Stimulated activated CD8-positive, alpha-beta memory T cell treated with anti-CD3 and anti-CD28 coated beads, Interleukin-2, amount 100 ng/mL, for 48 hours (primary cell): ENCODE measurements around the gene HCFC2.
"Not testable (repeated sequence)": the region's sequence is repeated elsewhere in the genome, so short reads cannot be mapped to it uniquely, and the experiment has no call there.

Experiments
- DNase-seq, 2 donors: peaks; one replicate each; pipeline ENCODE4 v3.0.0-alpha.2; 2020; ENCODE audit warnings: low read depth in 2 of 2

The HCFC2 gene

GRCh38 chr12:104064031-104064841, at the start of gene HCFC2:
Gene HCFC2, plus strand, starts transcription at chr12:104064531. Its CDS starts 30 bp downstream, at chr12:104064561.
- DNase-seq = peak; percentile 83 to 86

DNA sequence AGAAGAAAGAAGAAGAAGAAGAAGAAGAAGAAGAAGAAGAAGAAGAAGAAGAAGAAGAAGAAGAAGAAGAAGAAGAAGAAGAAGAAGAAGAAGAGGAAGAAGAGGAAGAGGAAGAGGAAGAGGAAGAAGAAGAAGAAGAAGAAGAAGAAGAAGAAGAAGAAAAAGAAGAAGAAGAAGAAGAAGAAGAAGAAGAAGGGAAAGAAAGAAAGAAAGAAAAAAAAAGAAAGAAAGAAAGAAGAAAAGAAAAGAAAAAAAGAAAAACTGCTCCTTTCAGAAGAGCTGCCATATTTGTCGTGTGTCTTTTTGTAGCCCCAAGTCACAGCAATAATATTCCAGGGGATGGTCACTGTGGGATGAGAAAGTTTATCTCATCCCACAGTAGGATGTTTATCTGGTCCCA, 42.5 kb upstream of the HCFC2 start:
- DNase-seq = not testable (repeated sequence)

DNA sequence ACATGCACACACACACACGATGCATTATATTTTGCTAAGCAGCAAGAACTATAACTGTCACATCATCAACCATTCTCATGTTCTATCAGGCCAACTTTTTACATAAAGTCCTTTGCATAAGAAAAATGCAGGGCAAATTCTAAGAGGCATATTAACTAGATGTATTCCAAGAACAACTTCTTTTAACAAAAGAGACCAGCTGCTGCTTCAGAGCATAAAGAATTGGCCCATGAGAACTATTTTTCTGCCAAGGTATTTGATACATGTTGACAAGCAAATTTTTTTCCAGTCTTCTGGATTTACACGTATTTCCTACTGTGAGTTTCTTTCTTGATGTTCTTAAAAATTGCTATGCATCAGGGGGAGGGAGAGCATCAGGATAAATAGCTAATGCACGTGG, 41.5 kb upstream of the HCFC2 start:
- DNase-seq = no peak

GRCh38 chr12:104023710-104024109, 40.6 kb upstream of the HCFC2 start:
- no peak for DNase-seq

DNA sequence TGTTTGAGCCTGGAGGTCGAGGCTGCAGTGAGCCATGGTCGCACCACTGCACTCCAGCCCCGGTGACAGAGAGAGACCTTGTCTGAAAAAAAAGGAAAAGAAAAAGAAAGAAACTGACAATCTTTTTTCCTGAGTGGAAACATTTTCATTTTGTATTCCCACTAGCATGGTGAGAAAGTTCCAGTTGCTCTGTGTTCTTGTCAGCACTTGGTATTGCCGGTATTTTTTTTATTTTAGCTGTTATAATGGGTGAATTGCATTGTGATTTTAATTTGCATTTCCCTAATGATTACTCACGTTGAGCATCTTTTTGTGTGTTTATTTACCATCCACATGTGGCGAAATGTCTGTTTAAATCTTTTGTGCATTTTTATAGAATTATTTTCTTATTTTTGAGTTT, 40.0 kb upstream of the HCFC2 start:
- no peak for DNase-seq

DNA sequence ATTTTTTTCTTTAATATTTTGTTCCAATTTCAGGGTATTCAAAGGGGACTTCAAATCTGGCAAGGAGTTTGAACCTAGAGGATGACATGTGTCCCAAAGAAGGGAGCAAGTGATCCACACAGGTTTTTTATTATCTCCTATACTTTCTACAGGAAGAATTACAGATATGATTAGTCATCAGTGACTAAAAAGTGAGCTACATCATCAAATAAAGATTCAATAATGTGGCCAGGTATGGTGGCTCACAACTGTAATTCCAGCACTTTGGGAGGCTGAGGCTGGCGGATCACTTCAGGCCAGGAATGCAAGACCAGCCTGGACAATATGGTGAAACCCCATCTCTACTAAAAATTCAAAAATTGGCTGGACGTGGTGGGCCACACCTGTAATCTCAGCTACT, 38.6 kb upstream of the HCFC2 start:
- DNase-seq = no peak

DNA sequence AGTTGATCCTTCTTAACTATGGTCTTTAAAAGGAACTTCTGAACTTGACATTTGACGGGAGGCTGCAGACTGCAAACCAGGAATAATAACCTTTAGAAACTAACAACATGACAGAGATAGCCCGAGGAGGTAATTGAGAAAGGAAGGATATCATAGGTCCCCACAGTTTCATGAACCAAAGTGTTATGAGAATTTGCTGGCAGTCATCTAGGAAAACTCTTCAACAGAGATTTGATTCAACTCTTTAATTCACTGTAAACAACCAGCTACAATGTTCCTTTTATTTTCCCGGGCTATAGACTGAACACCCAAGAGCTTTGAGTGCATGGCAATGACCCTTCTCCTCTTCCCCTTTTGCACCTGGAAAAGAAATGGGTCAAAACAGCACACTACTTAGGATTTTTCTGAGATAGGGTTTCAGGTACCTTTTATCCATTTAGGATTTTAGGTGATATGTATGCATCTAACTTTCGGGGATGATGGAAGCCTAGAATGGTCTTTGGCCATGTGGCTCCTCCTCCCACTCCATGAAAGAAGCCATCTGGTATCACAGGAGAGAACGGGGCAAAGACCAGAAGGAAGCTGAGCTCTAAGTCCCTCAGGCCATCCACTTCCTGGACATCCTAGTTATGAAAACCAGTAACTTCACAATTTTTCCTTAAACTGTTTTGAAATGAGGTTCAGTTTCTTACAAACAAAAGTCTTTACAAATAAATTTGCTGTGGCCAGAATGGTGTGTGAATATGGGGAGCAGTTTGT, 37.3 kb upstream of the HCFC2 start:
- no peak for DNase-seq

DNA sequence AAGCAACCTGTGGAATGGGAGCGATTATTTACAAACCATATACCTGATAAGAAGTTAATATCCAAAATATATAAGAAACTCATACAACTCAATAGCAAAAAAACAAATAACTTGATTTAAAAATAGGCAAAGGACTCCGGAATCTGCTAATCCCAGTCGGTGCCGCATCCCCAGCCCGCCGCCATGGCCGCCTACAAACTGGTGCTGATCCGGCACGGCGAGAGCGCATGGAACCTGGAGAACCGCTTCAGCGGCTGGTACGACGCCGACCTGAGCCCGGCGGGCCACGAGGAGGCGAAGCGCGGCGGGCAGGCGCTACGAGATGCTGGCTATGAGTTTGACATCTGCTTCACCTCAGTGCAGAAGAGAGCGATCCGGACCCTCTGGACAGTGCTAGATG, 33.7 kb upstream of the HCFC2 start:
- DNase-seq = not testable (repeated sequence)

DNA sequence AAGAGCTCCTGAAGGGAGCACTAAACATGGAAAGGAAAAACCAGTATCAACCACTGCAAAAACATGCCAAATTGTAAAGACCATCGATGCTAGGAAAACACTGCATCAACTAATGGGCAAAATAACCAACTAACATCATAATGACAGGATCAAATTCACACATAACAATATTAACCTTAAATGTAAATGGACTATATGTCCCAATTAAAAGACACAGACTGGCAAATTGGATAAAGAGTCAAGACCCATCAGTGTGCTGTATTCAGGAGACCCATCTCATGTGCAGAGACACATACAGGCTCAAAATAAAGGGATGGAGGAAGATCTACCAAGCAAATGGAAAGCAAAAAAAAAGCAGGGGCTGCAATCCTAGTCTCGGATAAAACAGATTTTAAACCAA, 28.2 kb upstream of the HCFC2 start:
- not testable (repeated sequence) for DNase-seq

DNA sequence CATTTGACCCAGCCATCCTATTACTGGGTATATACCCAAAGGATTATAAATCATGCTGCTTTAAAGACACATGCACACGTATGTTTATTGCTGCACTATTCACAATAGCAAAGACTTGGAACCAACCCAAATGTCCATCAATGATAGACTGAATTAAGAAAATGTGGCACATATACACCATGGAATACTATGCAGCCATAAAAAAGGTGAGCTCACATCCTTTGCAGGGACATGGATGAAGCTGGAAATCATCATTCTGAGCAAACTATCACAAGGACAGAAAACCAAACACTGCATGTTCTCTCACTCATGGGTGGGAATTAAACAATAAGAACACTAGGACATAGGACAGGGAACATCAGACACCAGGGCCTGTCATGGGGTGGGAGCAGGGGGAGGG, 24.6 kb upstream of the HCFC2 start:
- DNase-seq = not testable (repeated sequence)

DNA sequence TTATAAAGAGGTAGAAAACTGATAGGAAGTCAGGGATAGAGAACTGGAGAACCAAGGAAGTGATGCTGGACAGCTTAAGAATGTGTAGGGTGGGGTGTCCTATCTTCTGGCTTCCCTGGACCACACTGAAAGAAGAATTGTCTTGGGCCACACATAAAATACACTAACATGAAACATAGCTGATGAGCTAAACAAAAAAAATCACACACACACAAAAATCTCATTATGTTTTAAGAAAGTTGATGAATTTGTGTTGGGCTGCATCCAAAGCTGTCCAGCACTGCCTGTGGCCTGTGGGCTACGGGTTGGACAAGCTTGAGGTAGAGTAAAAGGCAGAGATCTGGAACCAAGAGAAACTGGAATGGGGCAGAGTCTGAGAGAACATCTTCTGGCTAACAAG, 21.8 kb upstream of the HCFC2 start:
- no peak for DNase-seq

DNA sequence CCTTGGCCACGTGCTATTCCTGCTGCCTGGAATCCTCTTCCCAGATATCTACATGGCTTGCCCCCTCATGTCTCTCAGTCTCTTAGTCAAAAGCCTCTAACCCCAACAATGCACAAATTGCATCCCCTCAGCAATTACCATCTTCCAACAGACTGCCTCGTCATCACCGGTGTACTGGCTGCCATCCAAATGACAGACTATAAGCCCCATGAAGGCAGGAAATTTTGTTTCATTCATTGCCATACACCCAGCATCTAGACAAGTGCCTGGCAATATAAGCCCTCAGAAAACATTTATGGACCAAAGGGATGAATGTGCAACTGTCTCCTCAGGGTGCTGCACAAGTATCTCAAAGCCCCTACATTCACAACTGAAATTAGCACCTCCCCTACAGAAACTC, 20.2 kb upstream of the HCFC2 start:
- DNase-seq = no peak

DNA sequence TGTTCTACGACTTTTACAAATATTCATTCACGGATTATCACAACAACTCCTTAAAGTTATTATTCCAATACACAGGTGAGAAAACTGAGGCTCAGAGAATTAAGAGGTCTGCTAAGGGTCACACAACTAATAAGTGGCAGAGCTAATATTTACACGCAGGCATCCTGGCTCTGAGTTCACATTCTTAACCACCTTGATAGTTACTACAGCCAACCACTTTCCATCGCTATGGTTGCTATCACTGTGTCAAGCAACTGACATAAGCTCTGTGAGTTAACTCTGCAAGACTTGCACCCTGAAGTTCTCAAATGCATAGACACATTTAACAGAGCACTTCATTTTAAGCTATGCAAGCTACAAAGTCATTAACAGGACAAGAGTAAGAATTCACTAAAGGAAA, 18.0 kb upstream of the HCFC2 start:
- DNase-seq = no peak

DNA sequence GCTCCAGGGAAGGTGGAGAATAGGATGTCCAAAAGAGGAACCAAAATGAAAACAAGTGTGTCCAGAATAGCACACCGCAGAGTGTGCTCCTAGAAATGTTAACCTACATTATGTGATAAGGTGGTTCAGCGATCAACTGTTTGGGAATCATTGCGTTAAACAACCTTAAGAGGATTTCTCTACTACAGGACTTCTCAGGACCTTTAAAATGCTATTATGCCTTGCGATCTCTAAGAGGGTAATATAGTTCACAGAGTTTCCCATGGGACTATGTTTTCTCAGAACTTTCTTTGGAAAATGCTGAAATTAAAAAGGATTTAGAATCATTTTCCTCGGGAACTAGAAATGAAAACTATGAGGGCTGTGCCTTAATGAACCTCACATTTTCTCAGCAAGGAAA, 16.2 kb upstream of the HCFC2 start:
- DNase-seq = no peak

DNA sequence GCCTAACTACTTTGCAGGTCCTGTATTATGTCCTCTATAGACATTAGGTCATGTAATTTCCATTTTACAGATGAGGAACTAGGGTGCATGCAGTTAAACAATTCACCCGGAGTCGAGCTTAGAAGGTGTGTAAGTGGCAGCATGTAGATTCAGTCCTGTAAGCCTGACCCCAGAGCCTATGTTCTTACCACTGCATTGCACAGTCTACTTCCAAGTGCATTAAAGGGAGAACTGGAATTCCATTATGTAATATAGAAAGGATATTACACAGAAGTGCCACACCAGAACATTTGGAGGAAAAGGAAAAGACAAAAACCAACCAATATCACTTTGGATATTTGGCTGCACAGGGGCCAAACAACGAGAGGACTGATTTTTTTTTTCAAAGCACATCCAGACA, 15.5 kb upstream of the HCFC2 start:
- DNase-seq = no peak

GRCh38 chr12:104049278-104049902, 14.9 kb upstream of the HCFC2 start:
- no peak for DNase-seq

DNA sequence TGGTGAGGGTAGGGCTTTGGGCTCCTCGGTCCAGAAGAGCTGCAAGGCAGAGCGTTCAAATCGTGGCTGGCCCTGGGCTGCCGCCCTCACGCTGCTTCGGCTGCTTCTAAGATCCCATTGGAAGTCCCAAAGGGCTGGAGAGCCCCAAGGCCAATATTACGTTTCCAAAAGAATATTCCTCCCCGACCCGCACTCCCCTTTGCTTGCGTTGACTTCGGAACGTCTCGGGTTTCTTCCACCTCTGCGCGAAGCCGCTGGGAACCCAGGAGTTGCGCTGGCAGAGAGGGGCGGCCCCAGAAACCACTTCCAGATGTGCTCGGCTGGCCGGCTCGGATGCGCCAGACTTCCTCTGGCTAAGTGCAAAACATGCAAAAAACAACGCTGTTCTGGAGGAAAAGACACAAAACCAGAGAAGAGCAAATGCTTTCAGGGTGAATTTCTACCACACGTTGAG, 14.4 kb upstream of the HCFC2 start, which contains the start of gene GLT8D2:
GLT8D2 (minus strand) TSS at position 285 of the 454 bp plus-strand sequence. CDS start 30,539 bp downstream, outside the sequence.
- no peak for DNase-seq

- no peak for DNase-seq
These were observed 13.9 kb upstream of the HCFC2 start for GRCh38 chr12:104050436-104050835.

DNA sequence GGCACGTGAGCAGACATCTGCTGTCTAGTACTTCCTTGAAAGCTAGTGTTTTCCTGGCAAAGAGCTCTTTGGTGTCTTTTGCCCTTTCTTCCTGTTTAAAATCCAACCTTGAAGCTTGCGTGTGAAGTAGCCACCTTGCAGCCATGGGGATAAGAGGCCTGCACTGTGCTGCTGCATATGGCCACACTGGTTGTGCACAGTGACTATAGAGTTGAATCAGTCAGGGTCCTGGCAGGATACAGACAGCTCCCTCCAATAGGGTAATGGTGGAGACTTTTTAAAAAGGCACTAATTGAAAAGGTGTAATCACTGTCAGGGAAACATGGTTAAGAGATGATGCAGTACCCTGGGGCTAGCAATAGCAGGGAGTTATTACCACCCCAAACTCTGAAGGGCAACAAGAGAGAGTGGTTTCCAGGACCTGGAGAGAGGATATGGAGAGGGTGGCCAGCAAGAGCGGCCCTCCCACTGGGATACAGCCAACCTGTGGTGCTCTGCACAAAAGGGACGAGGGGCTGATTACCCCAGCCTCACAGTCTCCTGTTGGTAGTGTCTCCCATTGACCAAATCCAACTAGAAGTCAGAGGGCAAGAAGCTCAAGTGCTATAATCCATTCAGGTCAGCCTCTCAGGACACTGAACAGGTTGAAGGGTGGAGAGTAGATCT, 9.5 kb upstream of the HCFC2 start:
- no peak for DNase-seq

- no peak for DNase-seq
These were observed 8.5 kb upstream of the HCFC2 start for GRCh38 chr12:104055686-104056388.

- DNase-seq = no peak
These were observed 7.8 kb upstream of the HCFC2 start for GRCh38 chr12:104056419-104056972.
